NOMO-1 treated with dmso at 0.1 percent for 144 hours (cell line): ENCODE data around the gene GPR176.
"Not testable (repeated sequence)": the region's sequence is repeated elsewhere in the genome, so short reads cannot be mapped to it uniquely, and the experiment has no call there.

Source experiments
- DNase-seq: peaks from one replicate; lab custom pipeline; 2025; ENCODE audit not compliant: unreplicated experiment; lab: John Stamatoyannopoulos, UW

Gene GPR176

GRCh38 chr15:39893051-39893450 lies 27.0 kb downstream of the GPR176 start:
- DNase-seq = not testable (repeated sequence)

- DNase-seq = no peak
Measured at GRCh38 chr15:39892418-39892817, 27.6 kb downstream of the GPR176 start.

- no peak for DNase-seq
Measured at GRCh38 chr15:39890621-39891020, 29.4 kb downstream of the GPR176 start.

- DNase-seq = no peak
Measured at GRCh38 chr15:39889601-39890000, 30.5 kb downstream of the GPR176 start.

- DNase-seq = no peak
Measured at GRCh38 chr15:39888809-39889208, 31.3 kb downstream of the GPR176 start.

- DNase-seq = no peak
Measured at GRCh38 chr15:39888243-39888642, 31.8 kb downstream of the GPR176 start.

- no peak for DNase-seq
Measured at GRCh38 chr15:39887832-39888231, 32.2 kb downstream of the GPR176 start.

GRCh38 chr15:39887211-39887610 lies 32.9 kb downstream of the GPR176 start:
- DNase-seq = no peak

- no peak for DNase-seq
Measured at GRCh38 chr15:39886418-39886817, 33.6 kb downstream of the GPR176 start.

- no peak for DNase-seq
Measured at GRCh38 chr15:39885099-39885777, 34.8 kb downstream of the GPR176 start.

GRCh38 chr15:39884351-39884750 lies 35.7 kb downstream of the GPR176 start:
- DNase-seq = no peak

- DNase-seq = no peak
Measured at GRCh38 chr15:39882602-39883001, 37.5 kb downstream of the GPR176 start.

GRCh38 chr15:39881790-39882189 lies 38.3 kb downstream of the GPR176 start:
- DNase-seq = no peak

- DNase-seq = no peak
Measured at GRCh38 chr15:39880718-39881387, 39.2 kb downstream of the GPR176 start.

GRCh38 chr15:39878406-39878785 lies 41.7 kb downstream of the GPR176 start:
- DNase-seq = no peak

- DNase-seq = peak; percentile 16
Measured at GRCh38 chr15:39874890-39875549, 45.0 kb downstream of the GPR176 start.

GRCh38 chr15:39873978-39874377 lies 46.1 kb downstream of the GPR176 start:
- no peak for DNase-seq

GRCh38 chr15:39870537-39870936 lies 49.5 kb downstream of the GPR176 start:
- DNase-seq = no peak

- DNase-seq = no peak
Measured at GRCh38 chr15:39869858-39870515, 50.1 kb downstream of the GPR176 start.

- no peak for DNase-seq
Measured at GRCh38 chr15:39869254-39869653, 50.8 kb downstream of the GPR176 start.

GRCh38 chr15:39868396-39868795 lies 51.7 kb downstream of the GPR176 start:
- no peak for DNase-seq

- DNase-seq = no peak
Measured at GRCh38 chr15:39864116-39864515, 56.0 kb downstream of the GPR176 start.
